Left hindlimb (tissue), 1 donor: ENCODE data around the gene CCDC182.
A peak's percentile ranks its signal among the peaks of the same experiment; 100 is the strongest.

ENCODE experiments used
- DNase-seq: peaks from one replicate; pipeline ENCODE4 v3.0.0-alpha.2; 2018

The CCDC182 gene

GRCh38 chr17:57726213-57726790 lies 18.8 kb downstream of the CCDC182 start:
- no peak for DNase-seq

- DNase-seq: no peak
Observed at GRCh38 chr17:57724729-57725125, 20.4 kb downstream of the CCDC182 start.

GRCh38 chr17:57724026-57724728 lies 20.9 kb downstream of the CCDC182 start:
- no peak for DNase-seq

DNA sequence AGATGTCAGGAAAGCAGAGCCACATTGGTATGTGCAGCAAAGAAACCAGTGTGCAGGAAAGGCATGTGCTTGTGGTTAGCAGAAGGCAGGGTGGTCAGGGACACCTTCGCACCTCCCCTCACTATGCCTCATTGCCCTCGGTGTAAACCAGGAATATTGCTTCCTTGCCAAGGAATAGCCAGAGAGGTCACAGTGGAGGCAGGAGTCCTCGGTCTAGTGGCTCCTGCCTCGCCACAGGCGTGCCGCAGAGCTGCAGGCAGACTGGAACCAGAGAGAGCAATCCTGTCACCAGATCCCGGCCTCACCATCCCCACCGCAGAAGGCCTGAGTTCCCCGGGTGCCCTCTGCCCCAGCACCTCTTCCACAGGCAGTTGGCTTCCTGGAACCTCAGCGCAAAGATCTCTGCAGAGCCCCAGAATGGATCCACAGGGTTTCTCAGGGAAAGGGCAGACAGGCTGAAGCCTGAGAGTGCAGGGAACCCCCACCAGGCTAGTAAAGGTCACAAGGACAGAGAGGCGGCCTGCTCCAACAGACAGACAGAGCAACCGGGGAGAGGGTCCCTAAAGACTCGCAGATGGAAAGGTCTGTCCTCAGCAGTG lies 21.6 kb downstream of the CCDC182 start:
- DNase-seq: no peak

DNA sequence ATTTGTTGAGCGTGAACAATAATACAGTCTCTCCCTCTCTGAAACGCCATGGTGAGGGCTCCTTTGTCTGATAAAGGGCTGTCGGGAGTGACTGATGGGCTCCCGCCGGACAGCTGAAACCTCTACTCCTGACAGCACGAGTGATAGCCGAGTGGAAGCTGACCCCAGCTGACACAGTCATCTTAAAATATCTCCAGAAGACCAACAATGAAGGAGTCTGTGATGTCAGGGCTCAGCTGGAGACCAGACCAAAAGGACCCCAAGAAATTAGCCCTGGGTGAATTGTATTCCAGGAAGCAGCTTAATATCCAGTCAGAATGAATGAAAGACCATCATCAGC lies 22.4 kb downstream of the CCDC182 start:
- no peak for DNase-seq

DNA sequence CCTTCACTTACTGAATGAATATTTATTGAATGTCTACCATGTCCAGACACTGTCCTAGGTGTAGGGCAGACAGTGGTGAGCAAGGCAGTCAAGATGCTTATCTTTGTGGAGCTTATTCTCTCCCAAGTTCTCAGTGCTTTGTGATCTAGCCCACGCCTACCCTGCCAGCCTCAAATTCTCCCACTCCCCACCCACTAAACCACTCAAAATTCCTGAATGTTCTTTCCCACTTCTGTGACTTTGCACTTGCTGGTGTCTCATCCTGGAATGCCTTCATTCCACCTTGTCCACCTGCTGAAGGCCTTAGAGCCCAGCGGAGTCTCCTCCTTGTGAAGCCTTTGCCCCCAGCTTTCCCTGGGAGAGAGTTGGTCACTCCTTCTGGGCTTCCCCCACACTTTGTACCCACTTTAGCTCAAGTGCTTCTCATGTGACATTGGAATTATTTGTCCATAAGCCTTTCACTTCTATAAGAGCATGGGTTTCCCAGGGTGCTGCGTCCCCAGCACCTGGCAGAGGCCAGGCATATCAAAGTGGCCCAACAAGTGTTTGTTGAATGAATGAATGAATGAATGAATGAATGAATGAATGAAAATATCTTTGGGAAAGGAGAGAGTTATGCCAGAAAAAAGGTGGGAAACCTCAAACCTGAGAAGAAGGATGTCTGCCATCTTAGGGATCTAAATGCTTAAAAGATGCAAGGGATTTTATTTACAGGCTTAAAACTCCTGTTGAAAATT lies 23.0 kb downstream of the CCDC182 start:
- no peak for DNase-seq

- no peak for DNase-seq
Observed at GRCh38 chr17:57720386-57721035, 24.6 kb downstream of the CCDC182 start.

- no peak for DNase-seq
Observed at GRCh38 chr17:57718878-57719277, 26.2 kb downstream of the CCDC182 start.

DNA sequence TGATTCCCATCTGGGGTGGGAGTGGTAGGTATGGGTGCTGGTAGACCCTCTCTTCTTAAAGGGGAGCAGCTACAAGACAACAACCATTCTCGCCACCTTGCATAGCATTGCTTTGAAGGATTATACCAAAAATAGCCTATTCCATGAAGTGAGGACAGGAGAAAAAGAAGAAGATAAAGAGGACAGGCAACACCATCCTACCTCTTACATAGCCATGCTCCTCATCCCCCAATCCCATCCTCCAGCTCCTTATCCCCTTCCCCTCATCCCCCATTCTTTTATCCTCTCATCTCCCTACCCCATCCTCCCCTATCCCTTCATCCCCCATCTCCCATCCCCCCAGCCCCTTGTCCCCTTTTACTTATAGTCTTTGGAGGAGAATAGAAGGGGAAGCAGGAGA lies 29.1 kb downstream of the CCDC182 start:
- no peak for DNase-seq

DNA sequence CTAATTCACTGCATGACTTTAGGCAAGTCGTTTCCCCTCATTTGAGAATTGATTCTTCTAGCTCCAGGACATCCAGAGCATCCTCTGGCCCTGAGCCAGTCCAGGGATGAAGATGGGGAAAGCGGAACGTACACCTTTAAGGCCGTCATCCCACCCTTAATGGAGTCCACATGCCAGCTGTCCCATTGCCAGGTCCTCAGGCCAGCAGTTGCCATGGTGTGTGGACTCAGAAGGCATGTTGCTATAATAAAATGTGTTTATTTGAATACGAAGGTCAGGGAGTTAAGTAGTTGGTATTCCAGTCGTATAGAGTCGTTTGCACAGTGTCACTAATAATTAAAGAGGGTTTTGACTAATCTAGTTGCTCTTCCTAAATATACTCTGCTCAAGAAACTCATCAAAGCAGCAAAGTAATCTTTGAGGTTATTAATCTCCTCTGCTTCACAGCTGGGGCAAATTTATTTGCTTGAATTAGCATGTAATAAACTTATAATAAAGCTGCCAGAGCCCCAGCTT lies 30.4 kb downstream of the CCDC182 start:
- no peak for DNase-seq

- DNase-seq: no peak
Observed at GRCh38 chr17:57713140-57713539, 32.0 kb downstream of the CCDC182 start.

DNA sequence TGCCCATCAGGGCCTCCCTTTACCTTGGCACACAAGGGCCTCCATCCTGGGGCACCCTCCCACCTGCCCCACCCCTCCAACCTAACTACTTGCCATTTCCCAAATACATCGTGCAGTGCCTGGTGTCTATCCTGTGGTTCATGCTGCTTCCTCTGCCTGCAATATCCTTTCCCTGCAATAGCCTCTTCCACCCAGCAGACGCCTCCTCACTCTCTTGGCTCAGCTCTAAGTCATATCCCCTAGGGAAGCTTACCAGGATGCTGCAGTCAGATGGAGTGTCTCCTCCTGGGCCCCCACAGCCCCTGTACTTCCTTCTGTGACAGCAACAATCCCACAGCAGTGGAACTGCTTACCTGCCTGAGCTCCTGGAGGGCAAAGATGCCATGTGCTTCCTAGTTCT lies 36.7 kb downstream of the CCDC182 start:
- DNase-seq: no peak

GRCh38 chr17:57707892-57708291 lies 37.2 kb downstream of the CCDC182 start:
- peak; percentile 48 for DNase-seq

DNA sequence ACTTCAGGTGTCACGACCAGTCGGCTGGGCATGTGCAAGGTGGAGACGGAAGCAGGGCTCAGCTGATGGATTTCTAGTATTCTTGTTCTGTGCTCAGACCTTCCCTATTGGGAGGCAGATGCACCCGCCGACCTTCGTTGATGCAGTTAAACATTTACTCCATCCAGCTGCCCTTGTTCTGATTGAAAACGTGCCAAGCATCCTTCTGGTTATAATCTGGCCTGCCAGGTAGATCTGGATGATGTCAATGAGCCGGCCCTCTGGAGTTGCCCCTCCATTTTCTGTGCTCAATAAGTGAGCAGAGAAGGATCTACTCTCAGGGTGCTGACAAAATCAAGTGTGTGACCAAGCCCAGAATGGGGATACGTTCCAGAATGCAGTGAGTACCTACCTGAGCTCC lies 38.3 kb downstream of the CCDC182 start:
- DNase-seq: no peak

GRCh38 chr17:57705921-57706695 lies 39.0 kb downstream of the CCDC182 start:
- DNase-seq: no peak

GRCh38 chr17:57704448-57704847 lies 40.7 kb downstream of the CCDC182 start:
- no peak for DNase-seq

GRCh38 chr17:57703273-57703672 lies 41.8 kb downstream of the CCDC182 start:
- DNase-seq: no peak

DNA sequence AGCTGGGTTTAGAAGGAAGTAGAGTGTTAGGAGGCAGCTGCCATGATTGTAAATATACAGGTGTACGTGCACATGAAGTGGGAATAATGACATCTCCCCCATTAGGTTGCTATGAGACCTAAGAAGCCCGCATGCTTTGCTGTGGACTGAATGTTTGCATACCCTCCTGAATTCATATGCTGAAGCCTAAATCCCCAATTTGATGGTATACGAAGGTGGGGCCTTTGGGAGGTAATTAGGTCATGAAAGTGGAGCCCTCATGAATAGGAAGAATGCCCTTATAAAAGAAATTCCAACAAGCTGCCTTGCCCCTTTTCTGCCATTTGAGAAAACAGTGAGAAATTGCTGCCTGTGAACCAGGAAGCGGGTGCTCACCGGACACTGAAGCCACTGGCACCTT lies 44.0 kb downstream of the CCDC182 start:
- no peak for DNase-seq

DNA sequence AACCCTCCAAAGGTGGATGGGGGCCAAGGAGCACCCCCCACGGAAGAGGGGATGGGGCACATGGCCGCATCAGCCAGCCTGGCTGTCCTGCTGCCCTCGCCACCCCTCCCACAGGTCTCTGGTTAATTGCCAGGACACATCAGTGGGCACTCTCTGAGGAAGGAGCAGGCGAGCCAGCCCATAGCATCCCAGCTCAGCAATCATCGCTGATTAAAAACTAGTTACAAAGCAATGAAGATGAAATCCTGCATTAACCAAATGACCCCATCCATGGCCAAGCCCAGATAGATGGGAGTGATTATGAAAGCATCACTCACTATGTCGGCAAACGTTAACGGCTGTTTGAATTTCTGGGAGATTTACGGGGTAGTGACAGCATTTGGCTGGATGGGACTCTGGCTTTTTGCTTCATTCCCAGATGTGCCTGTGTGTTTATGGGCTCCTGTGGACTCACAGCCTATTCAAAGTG lies 45.3 kb downstream of the CCDC182 start:
- peak; percentile 63 for DNase-seq

- DNase-seq: no peak
Observed at GRCh38 chr17:57697891-57698711, 47.0 kb downstream of the CCDC182 start.

DNA sequence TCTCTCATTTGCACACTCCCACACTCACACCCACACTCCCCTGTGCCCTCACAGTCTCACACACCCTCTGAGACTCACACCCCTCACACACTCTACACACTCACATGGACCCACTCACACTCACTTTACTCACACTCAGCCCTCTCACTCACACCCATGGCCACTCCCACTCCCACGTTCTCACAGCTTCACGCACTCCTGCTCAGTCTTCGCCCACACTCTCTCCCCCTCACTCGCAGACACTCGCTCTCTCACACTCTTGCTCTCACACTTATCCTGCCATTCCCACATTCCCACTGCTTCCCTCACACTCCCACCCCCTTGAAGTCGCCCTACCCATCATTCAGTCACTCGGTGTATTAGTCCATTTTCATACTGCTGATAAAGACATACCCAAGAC lies 47.9 kb downstream of the CCDC182 start:
- DNase-seq: no peak
